Mammary epithelial cell (primary cell): Measurements from ENCODE around the gene WHRN.

Source experiments
- CTCF ChIP-seq, 2 donors: IDR thresholded peaks in 1 of 2; conservative IDR thresholded peaks in 1 of 2; 2 replicates each; pipeline ENCODE4 v1.5.1; 2011 to 2012; ENCODE audit warnings: inconsistent platforms in 2 of 2, low read length in 2 of 2, mild to moderate bottlenecking in 2 of 2, control low read depth in 1 of 2, low read depth in 1 of 2; ENCODE audit not compliant: insufficient read depth in 1 of 2; ENCODE audit errors: extremely low read depth in 1 of 2
- EZH2 ChIP-seq: IDR thresholded peaks from 2 replicates; pipeline ENCODE4 v1.6.1; 2012; ENCODE audit warnings: low read length, inconsistent platforms, borderline replicate concordance

GRCh38 chr9:114429488-114429887, 75.8 kb downstream of the WHRN start:
- TF ChIP-seq CTCF (conservative IDR thresholded peaks at IDR 0.05 in 1 of 2, IDR thresholded peaks at IDR 0.05 in 1 of 2; ENCODE audit: extremely low read depth in 1 of 2, insufficient read depth in 1 of 2, low read depth in 1 of 2, low read length in 2 of 2), result no peak
- TF ChIP-seq EZH2, result no peak
